Tibial artery (tissue), 4 donors: ENCODE data around the gene FLNA.
"Not testable (repeated sequence)": the region's sequence is repeated elsewhere in the genome, so short reads cannot be mapped to it uniquely, and the experiment has no call there.

ENCODE experiments used
- DNase-seq, 2 donors: peaks; one replicate each; pipeline ENCODE4 v3.0.0-alpha.2; 2019
- H3K27ac ChIP-seq, 2 donors: fragments of 200-600 bp; sonication (generic) in 1 of 2; 1 replicate in 1 of 2; 2 replicates in 1 of 2; pipeline ENCODE4 v1.5.1; 2018 to 2019; ENCODE audit warnings: mild to moderate bottlenecking in 1 of 2
- H3K27me3 ChIP-seq, 2 donors: fragments of 200-600 bp; sonication (generic) in 1 of 2; one replicate each; pipeline versions ENCODE4 v1.5.1 to v1.6.0; 2016 to 2019
- H3K36me3 ChIP-seq, 3 donors: fragments of 200-600 bp; sonication (generic) in 2 of 3; one replicate each; pipeline ENCODE4 v1.5.1; 2016 to 2019; ENCODE audit warnings: mild to moderate bottlenecking in 2 of 3
- H3K4me1 ChIP-seq, 4 donors: fragments of 200-600 bp; sonication (generic) in 2 of 4; 1 replicate in 3 of 4; 2 replicates in 1 of 4; pipeline ENCODE4 v1.5.1; 2016 to 2019
- H3K4me3 ChIP-seq, 2 donors: fragments of 200-600 bp; sonication (generic) in 1 of 2; 1 replicate in 1 of 2; 2 replicates in 1 of 2; pipeline ENCODE4 v1.5.1; 2018 to 2019; ENCODE audit warnings: mild to moderate bottlenecking in 2 of 2
- H3K9me3 ChIP-seq, 3 donors: fragments of 200-600 bp; sonication (generic) in 1 of 3; one replicate each; pipeline ENCODE4 v1.5.1; 2016 to 2019
- intact Hi-C: fragments of 100-400 bp; cut with DNase I; formaldehyde crosslinking; loops from one replicate; pipeline ENCODE4 v1.15.0; 2023; ENCODE audit warnings: low total_unique reads
- TF ChIP-seq, protein P1 (sequence below), 2 experiments: fragments of 200-600 bp in 1 of 2; fragments of 450-650 bp in 1 of 2; IDR thresholded peaks; one replicate each; pipeline ENCODE4 v1.5.1; 2017 to 2019; ENCODE audit warnings: antibody characterized with exemption in 2 of 2, mild to moderate bottlenecking in 1 of 2, moderate library complexity in 1 of 2

The FLNA gene

GRCh38 chrX:154304846-154305245 lies 69.6 kb downstream of the FLNA start:
- Histone ChIP-seq H3K27ac (no peak overlapping the region), H3K4me1 (no peaks in the 10 kb centered on the region), H3K36me3 (no peaks in the 10 kb centered on the region), H3K9me3 (no peaks in the 10 kb centered on the region), H3K4me3 (no peak overlapping the region), H3K27me3 (no peaks in the 10 kb centered on the region)
- TF ChIP-seq, protein P1, sequence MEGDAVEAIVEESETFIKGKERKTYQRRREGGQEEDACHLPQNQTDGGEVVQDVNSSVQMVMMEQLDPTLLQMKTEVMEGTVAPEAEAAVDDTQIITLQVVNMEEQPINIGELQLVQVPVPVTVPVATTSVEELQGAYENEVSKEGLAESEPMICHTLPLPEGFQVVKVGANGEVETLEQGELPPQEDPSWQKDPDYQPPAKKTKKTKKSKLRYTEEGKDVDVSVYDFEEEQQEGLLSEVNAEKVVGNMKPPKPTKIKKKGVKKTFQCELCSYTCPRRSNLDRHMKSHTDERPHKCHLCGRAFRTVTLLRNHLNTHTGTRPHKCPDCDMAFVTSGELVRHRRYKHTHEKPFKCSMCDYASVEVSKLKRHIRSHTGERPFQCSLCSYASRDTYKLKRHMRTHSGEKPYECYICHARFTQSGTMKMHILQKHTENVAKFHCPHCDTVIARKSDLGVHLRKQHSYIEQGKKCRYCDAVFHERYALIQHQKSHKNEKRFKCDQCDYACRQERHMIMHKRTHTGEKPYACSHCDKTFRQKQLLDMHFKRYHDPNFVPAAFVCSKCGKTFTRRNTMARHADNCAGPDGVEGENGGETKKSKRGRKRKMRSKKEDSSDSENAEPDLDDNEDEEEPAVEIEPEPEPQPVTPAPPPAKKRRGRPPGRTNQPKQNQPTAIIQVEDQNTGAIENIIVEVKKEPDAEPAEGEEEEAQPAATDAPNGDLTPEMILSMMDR (IDR thresholded peaks at IDR 0.05) = no peak
- no peak for DNase-seq
- intact Hi-C loops = no loop called here

- H3K9me3 ChIP-seq = no peaks in the 10 kb centered on the region
- H3K4me3 ChIP-seq = no peak overlapping the region
- TF ChIP-seq, protein P1 (IDR thresholded peaks at IDR 0.05) = no peak
- H3K36me3 ChIP-seq = no peaks in the 10 kb centered on the region
- H3K27ac ChIP-seq = no peak overlapping the region
- H3K27me3 ChIP-seq = no peaks in the 10 kb centered on the region
- DNase-seq = no peak
- intact Hi-C loops = no loop called here
- no peaks in the 10 kb centered on the region for H3K4me1 ChIP-seq
Measured at GRCh38 chrX:154303476-154303875, 71.0 kb downstream of the FLNA start.

GRCh38 chrX:154302998-154303397 lies 71.4 kb downstream of the FLNA start:
- H3K4me1 ChIP-seq, intact Hi-C loops, H3K4me3 ChIP-seq, H3K27me3 ChIP-seq, H3K27ac ChIP-seq, H3K36me3 ChIP-seq, H3K9me3 ChIP-seq, DNase-seq: not testable (repeated sequence)

- Histone ChIP-seq H3K27me3 (no peaks in the 10 kb centered on the region), H3K4me3 (no peak overlapping the region), H3K36me3 (no peaks in the 10 kb centered on the region), H3K27ac (no peak overlapping the region), H3K4me1 (no peaks in the 10 kb centered on the region), H3K9me3 (no peaks in the 10 kb centered on the region)
- TF ChIP-seq, protein P1 (IDR thresholded peaks at IDR 0.05) = no peak
- DNase-seq = no peak
- intact Hi-C loops = no loop called here
Measured at GRCh38 chrX:154300816-154301215, 73.6 kb downstream of the FLNA start.
